Stomach smooth muscle (tissue), 2 donors: Measurements from ENCODE around the gene KPNA1.
"Not testable (repeated sequence)": the region's sequence is repeated elsewhere in the genome, so short reads cannot be mapped to it uniquely, and the experiment has no call there.

Experiments used
- H3K27ac ChIP-seq: one replicate; pipeline ENCODE4 v1.7.0; 2013; ENCODE audit warnings: mild to moderate bottlenecking, low read length, inconsistent platforms
- H3K27me3 ChIP-seq, 2 donors: one replicate each; pipeline ENCODE4 v1.7.0; 2013; ENCODE audit warnings: low read length in 2 of 2; ENCODE audit not compliant: insufficient read depth in 2 of 2, control insufficient read depth in 1 of 2
- H3K36me3 ChIP-seq, 2 donors: one replicate each; pipeline ENCODE4 v1.7.0; 2013; ENCODE audit warnings: low read length in 2 of 2; ENCODE audit not compliant: control insufficient read depth in 2 of 2, insufficient read depth in 2 of 2
- H3K4me1 ChIP-seq: one replicate; pipeline ENCODE4 v1.7.0; 2013; ENCODE audit warnings: low read length; ENCODE audit not compliant: control insufficient read depth, insufficient read depth
- H3K4me3 ChIP-seq, 2 donors: one replicate each; pipeline ENCODE4 v1.7.0; 2013; ENCODE audit warnings: low read length in 2 of 2
- H3K9ac ChIP-seq, 2 donors: one replicate each; pipeline ENCODE4 v1.7.0; 2013; ENCODE audit warnings: low read length in 2 of 2, mild to moderate bottlenecking in 1 of 2
- H3K9me3 ChIP-seq, 2 donors: one replicate each; pipeline ENCODE4 v1.7.0; 2013; ENCODE audit warnings: low read length in 2 of 2; ENCODE audit not compliant: control insufficient read depth in 2 of 2
- donor health status: healthy.
- donor health status: Pancreatic carcinoma.

The KPNA1 gene

DNA sequence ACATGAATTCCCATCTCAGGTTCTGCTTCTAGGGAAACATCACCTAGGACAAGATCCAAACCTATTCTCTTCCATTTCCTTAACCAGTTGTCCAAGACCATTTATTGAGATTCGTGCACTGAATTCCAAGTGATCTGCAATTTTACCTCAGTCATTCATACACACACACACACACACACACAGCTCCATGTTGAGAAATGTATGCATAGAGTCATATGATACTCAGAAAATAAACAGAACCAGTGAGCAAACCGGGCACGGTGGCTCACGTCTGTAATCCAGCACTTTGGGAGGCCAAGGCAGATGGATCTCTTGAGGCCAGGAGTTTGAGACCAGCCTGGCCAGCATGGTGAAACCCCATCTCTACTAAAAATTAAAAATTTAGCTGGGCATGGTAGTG is 6.1 kb upstream of the KPNA1 start:
- H3K36me3 ChIP-seq, result no peaks in the 10 kb centered on the region
- no peaks in the 10 kb centered on the region for H3K27me3 ChIP-seq
- H3K9me3 ChIP-seq, result no peaks in the 10 kb centered on the region
- no peak overlapping the region for H3K27ac ChIP-seq
- no peaks in the 10 kb centered on the region for H3K4me1 ChIP-seq
- H3K4me3 ChIP-seq, result no peak overlapping the region
- no peak overlapping the region for H3K9ac ChIP-seq

DNA sequence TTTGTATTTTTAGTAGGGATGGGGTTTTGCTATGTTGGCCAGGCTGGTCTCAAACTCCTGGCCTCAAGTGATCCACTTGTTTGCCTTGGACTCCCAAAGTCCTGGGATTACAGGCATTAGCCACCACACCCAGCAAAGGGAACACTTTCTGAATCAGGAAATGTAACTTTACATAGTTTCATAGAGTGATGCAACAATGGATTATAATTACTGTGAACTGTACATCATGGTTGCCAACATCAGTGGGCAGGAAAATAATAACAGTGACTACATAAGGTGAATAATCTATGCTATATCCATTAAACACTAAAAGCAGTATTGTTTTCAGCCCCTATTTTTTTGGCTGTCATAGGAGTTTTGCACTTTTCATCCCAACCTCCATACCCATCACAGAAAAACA is 5.0 kb upstream of the KPNA1 start:
- H3K9me3 ChIP-seq, result no peaks in the 10 kb centered on the region

DNA sequence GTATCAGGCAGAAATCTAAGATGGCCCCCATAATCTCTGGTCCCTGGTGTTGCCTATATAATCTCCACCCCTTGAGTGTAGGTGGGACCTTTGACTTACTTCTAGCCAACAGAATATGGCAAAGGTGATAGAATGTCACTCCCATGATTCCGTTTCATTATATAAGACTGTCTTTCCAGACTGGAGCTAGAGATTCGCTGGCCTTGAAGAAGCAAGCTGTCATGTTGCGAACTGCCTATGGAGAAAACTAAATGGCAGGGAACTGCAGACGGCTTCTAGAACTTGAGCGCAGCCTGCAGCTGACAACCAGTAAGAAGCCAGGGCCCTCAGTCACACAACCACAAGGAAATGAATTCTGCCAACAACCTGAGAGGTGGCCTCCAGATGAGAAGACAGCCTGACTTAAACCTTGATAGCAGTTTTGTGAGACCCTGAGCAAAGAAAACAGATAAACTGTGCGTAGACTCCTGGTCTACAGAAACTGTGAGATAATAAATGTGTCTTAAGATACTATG is 2.2 kb upstream of the KPNA1 start:
- Histone ChIP-seq H3K36me3 (no peaks in the 10 kb centered on the region), H3K9me3 (no peaks in the 10 kb centered on the region), H3K9ac (no peak overlapping the region), H3K27ac (no peak overlapping the region), H3K27me3 (no peaks in the 10 kb centered on the region), H3K4me3 (no peak overlapping the region), H3K4me1 (peaks cover 3% of the 10 kb centered on the region)

More for the DNA sequence above, 5.0 kb upstream of the KPNA1 start:
- peaks cover 3% of the 10 kb centered on the region for H3K4me1 ChIP-seq
- H3K36me3 ChIP-seq, result no peaks in the 10 kb centered on the region
- H3K4me3 ChIP-seq, result no peak overlapping the region
- H3K27ac ChIP-seq, result no peak overlapping the region
- no peaks in the 10 kb centered on the region for H3K27me3 ChIP-seq
- H3K9ac ChIP-seq, result no peak overlapping the region

DNA sequence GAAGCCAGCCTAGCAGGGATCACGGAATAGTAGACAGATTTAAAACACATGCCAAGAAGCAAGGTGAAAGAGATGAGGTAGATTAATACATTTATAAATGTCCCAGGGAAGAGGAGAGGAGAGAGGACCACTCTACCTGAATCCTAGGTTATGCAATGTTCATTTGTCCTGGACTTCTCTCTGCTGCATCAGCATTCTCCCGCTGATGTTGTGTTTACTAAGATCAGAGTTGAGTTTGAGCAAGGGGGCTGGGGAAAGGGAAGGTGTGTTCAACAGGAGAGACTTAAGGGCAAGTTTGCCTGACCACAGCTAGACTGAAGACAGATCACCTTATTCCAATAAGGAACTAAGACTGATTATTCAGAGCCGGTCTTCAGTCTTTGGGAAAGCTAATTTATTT is 1.1 kb upstream of the KPNA1 start:
- Histone ChIP-seq H3K27ac (no peak overlapping the region), H3K27me3 (no peaks in the 10 kb centered on the region), H3K9me3 (no peaks in the 10 kb centered on the region), H3K4me3 (no peak overlapping the region), H3K4me1 (peaks cover 3% of the 10 kb centered on the region), H3K36me3 (no peaks in the 10 kb centered on the region), H3K9ac (no peak overlapping the region)

DNA sequence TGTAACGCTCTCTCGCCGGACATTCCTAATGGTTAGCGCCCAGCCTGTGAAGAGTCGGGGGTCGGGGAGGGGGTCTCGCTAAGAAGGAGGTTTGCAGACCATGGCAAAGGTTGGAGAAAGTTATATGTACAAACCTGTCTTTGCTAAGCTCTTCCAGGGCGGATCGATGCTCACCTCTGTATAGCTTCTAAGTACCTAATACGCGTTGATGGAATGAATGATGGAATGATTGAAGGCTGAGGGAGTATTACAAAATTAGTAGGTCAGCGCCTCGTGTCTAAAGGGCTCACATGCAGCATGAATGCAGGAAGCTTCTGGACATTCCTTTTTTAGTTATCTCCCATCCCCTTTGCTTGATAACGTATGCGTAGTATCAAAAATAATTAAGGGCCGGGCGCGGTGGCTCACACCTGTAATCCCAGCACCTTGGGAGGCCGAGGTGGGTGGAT is 305 bp upstream of the KPNA1 start:
- Histone ChIP-seq H3K9ac (peak overlapping the region; percentile 43 to 83), H3K27me3 (no peaks in the 10 kb centered on the region), H3K4me3 (peak overlapping the region; percentile 79 to 92), H3K9me3 (no peaks in the 10 kb centered on the region), H3K4me1 (peaks cover 3% of the 10 kb centered on the region), H3K27ac (peak overlapping the region; percentile 81), H3K36me3 (no peaks in the 10 kb centered on the region)

DNA sequence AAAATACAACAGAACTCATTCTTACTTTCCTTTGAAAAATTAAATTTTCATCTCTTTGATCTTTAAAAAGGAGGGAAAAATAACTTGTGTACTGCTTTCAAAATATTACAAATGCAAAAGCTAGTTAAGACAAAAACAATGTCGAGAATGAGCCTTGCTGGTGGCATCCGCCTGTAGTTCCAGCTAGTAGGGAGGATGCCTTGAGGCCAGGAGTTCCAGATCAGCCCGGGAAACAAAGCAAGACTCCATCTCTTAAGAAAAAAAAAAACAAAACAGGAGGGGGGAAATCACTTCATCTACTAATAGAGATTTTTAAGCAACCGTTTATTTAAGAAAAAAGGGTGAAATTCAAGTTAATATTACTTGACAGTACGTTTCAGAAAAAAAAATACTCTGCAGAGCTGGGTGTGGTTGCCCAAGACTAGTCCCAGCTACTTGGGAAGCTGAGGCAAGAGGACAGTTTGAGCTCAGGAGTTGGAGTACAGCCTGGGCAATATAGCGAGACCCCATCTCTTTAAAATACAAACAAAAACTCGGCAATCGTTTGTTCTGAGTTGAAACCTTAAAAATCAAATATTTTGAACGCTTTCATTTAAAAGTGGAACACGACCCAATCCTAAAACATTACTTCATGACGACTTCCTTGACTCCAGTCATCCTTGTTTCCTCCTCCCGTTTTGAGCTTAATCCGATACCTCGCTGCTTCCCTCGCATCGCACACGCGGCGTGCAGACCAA is 1.2 kb downstream of the KPNA1 start:
- Histone ChIP-seq H3K36me3 (no peaks in the 10 kb centered on the region), H3K27me3 (no peaks in the 10 kb centered on the region), H3K27ac (peak overlapping the region; percentile 81), H3K9ac (peak overlapping the region; percentile 60 to 83), H3K4me3 (peak overlapping the region; percentile 79 to 89), H3K9me3 (no peaks in the 10 kb centered on the region), H3K4me1 (peaks cover 3% of the 10 kb centered on the region)

DNA sequence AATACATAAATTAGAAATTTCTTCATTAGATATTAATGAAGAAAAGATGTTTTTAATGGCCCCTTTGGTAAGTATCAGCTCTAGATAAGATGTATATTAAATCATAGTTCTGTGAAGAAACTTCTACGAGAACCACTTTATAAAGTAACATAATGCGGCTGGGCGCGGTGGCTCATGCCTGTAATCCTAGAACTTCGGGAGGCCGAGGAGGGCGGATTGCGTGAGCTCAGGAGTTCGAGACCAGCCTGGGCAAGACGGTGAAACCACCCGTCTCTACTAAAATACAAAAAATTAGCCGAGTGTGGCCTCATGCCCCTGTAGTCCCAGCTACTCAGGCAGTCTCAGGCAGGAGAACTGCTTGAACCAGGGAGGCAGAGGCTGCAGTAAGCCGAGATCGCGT is 2.5 kb downstream of the KPNA1 start:
- H3K9ac ChIP-seq, result no peak overlapping the region
- no peak overlapping the region for H3K4me3 ChIP-seq
- no peak overlapping the region for H3K27ac ChIP-seq
- H3K27me3 ChIP-seq, result no peaks in the 10 kb centered on the region
- no peaks in the 10 kb centered on the region for H3K36me3 ChIP-seq
- H3K9me3 ChIP-seq, result no peaks in the 10 kb centered on the region
- peaks cover 3% of the 10 kb centered on the region for H3K4me1 ChIP-seq

DNA sequence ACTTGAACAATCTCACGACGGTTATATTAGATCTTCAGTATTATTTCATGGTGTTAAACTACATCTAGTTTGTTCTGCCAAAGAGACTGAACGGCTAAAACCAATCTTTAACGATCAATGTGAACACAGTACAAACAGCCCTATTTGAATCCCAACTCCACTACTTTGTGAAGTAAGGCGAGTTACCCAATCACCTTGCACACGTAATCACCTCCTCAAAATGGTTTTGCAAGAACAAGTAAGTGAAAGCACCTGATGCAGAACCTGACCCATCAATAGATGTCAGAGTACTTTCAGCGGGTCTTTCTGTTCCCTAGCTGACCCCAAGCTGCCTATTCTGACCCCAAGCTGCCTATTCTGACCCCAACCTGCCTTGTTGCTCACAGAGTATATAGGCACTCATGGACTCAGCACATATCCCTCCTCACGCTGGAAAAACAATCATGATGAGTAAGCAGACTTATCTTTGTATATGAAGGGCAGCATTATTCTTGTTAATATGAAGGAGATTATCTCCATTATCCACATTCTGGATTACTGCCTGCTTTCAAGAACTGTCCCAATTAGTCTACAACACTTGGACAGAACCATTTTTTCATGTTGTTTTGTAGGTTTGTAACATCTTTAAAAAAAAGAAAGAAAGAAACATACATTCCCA is 3.7 kb downstream of the KPNA1 start:
- no peak overlapping the region for H3K9ac ChIP-seq
- H3K4me1 ChIP-seq, result peaks cover 3% of the 10 kb centered on the region
- no peak overlapping the region for H3K27ac ChIP-seq

DNA sequence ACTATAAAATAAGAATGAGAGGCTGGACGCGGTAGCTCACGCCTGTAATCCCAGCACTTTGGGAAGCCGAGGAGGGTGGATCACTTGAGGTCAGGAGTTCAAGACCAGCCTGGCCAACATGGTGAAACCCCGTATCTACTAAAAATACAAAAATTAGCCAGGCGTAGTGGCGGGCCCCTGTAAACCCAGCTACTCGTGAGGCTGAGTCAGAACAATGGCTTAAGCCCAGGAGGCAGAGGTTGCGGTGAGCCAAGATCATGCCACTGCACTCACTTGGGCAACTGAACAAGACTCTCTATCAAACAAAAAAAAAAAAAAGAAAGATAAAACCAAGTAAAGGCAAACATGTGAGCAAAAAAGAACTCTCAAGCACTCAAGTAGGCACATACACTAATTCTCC is 5.8 kb downstream of the KPNA1 start:
- H3K36me3 ChIP-seq, H3K27me3 ChIP-seq, H3K27ac ChIP-seq, H3K9me3 ChIP-seq, H3K4me1 ChIP-seq, H3K9ac ChIP-seq, H3K4me3 ChIP-seq: not testable (repeated sequence)

More for the DNA sequence above, 3.7 kb downstream of the KPNA1 start:
- H3K4me3 ChIP-seq, result no peak overlapping the region
- H3K9me3 ChIP-seq, result no peaks in the 10 kb centered on the region
- H3K36me3 ChIP-seq, result no peaks in the 10 kb centered on the region
- no peaks in the 10 kb centered on the region for H3K27me3 ChIP-seq

DNA sequence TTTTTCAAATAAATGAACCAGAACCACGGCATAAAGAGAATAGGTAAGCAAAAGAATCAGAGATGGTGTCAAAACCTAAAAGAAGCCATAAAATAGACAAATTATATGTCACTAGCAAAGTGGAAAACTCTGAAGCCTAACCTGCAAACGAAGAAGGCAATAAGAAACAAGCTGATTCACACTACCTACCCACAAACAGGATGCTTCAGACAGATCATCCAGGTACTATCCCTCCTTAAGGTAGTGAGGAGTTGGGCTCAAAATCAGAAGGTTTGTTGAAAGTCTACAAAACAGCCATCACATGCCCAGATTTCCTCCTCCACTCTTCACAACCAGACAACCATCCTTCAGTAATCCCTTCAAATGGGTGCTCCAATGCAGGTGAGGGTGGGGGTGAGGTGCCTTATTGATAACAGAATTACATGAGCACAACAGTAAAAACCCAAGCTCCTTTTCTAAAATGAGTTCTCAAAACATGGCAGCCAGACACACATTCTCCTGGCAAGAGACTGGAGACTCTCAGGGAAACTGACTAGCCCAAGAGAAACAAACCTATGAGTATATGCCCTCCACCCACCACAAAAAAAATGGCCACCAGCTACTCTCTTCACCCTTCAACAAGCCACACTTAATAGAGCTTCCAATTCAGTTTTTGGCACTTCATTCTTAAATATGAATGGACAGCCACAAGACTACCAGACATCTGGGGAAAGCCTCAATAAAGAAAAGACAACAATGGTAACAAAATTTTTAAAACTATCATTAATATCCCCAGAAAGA is 6.4 kb downstream of the KPNA1 start:
- Histone ChIP-seq H3K4me3 (no peak overlapping the region), H3K27ac (no peak overlapping the region)

More for the DNA sequence above, 6.4 kb downstream of the KPNA1 start:
- H3K4me1 ChIP-seq, result no peaks in the 10 kb centered on the region
- H3K36me3 ChIP-seq, result no peaks in the 10 kb centered on the region
- H3K9ac ChIP-seq, result no peak overlapping the region
- H3K9me3 ChIP-seq, result no peaks in the 10 kb centered on the region
- no peaks in the 10 kb centered on the region for H3K27me3 ChIP-seq
